H9 (cell line): ENCODE measurements around the gene CADPS2. TPM values are rescaled to one million over a fixed set of nuclear protein-coding genes. Genes with fewer than 3 reads are reported as not detected.

ENCODE experiments used
- DNase-seq: peaks from one replicate; pipeline ENCODE4 v3.0.0-alpha.2; 2017
- H2AFZ ChIP-seq: one replicate; pipeline ENCODE4 v1.6.1; 2013; ENCODE audit warnings: mild to moderate bottlenecking, low read length, control low read depth, moderate library complexity
- H2AK5ac ChIP-seq: 2 replicates; pipeline ENCODE4 v1.6.1; 2013; ENCODE audit warnings: low read length, control low read depth, mixed read lengths; ENCODE audit not compliant: insufficient read length
- H2BK120ac ChIP-seq: one replicate; pipeline ENCODE4 v1.6.1; 2013; ENCODE audit warnings: low read depth, mild to moderate bottlenecking, low read length, control low read depth, inconsistent platforms; ENCODE audit not compliant: poor library complexity, severe bottlenecking
- H2BK12ac ChIP-seq: 2 replicates; pipeline ENCODE4 v1.6.1; 2013; ENCODE audit warnings: low read length, control low read depth, mixed read lengths, low read depth; ENCODE audit not compliant: insufficient read length
- H2BK15ac ChIP-seq: 2 replicates; pipeline ENCODE4 v1.6.1; 2013; ENCODE audit warnings: low read depth, low read length, control low read depth
- H2BK20ac ChIP-seq: one replicate; pipeline ENCODE4 v1.6.1; 2013; ENCODE audit warnings: low read depth, mild to moderate bottlenecking, low read length, control low read depth, inconsistent platforms; ENCODE audit not compliant: poor library complexity, severe bottlenecking
- H2BK5ac ChIP-seq: 2 replicates; pipeline ENCODE4 v1.6.1; 2013; ENCODE audit warnings: low read length, control low read depth, mixed read lengths; ENCODE audit not compliant: insufficient read length
- H3K14ac ChIP-seq: 2 replicates; pipeline ENCODE4 v1.6.1; 2013; ENCODE audit warnings: low read length, control low read depth; ENCODE audit not compliant: insufficient read depth
- H3K18ac ChIP-seq: 2 replicates; pipeline ENCODE4 v1.6.1; 2013; ENCODE audit warnings: low read depth, mild to moderate bottlenecking, mixed read lengths, low read length, control low read depth; ENCODE audit not compliant: insufficient read length
- H3K23ac ChIP-seq: 2 replicates; pipeline ENCODE4 v1.6.1; 2013; ENCODE audit warnings: low read length, control low read depth, mixed read lengths, low read depth; ENCODE audit not compliant: insufficient read length
- H3K23me2 ChIP-seq: 2 replicates; pipeline ENCODE4 v1.6.1; 2013; ENCODE audit warnings: low read depth, mild to moderate bottlenecking, mixed read lengths, low read length, control low read depth; ENCODE audit not compliant: insufficient read length, poor library complexity, severe bottlenecking
- H3K27ac ChIP-seq: 2 replicates; pipeline ENCODE4 v1.5.1; 2013; ENCODE audit warnings: low read length, control low read depth, mixed read lengths, low read depth; ENCODE audit not compliant: insufficient read length
- H3K27me3 ChIP-seq: 2 replicates; pipeline ENCODE4 v1.6.1; 2013; ENCODE audit warnings: low read length, control low read depth, inconsistent platforms; ENCODE audit not compliant: insufficient read depth
- H3K4ac ChIP-seq: 2 replicates; pipeline ENCODE4 v1.6.1; 2013; ENCODE audit warnings: low read depth, mild to moderate bottlenecking, control low read depth, inconsistent platforms, low read length, moderate library complexity
- H3K4me1 ChIP-seq: 2 replicates; pipeline ENCODE4 v1.6.1; 2013; ENCODE audit warnings: low read length, control low read depth, inconsistent platforms; ENCODE audit not compliant: insufficient read depth
- H3K4me2 ChIP-seq: 2 replicates; pipeline ENCODE4 v1.6.1; 2013; ENCODE audit warnings: low read length, control low read depth, mixed read lengths; ENCODE audit not compliant: insufficient read length, insufficient read depth
- H3K56ac ChIP-seq: 2 replicates; pipeline ENCODE4 v1.6.1; 2013; ENCODE audit warnings: low read depth, mild to moderate bottlenecking, mixed read lengths, low read length, control low read depth; ENCODE audit not compliant: insufficient read length
- H3K79me1 ChIP-seq: 2 replicates; pipeline ENCODE4 v1.6.1; 2013; ENCODE audit warnings: low read depth, mild to moderate bottlenecking, moderate library complexity, low read length, control low read depth, inconsistent platforms; ENCODE audit not compliant: insufficient read depth, poor library complexity, severe bottlenecking
- H3K79me2 ChIP-seq: 2 replicates; pipeline ENCODE4 v1.6.1; 2013; ENCODE audit warnings: low read length, control low read depth, inconsistent platforms; ENCODE audit not compliant: insufficient read depth
- H3K9ac ChIP-seq: 2 replicates; pipeline ENCODE4 v1.6.1; 2013; ENCODE audit warnings: low read length, control low read depth, mixed read lengths; ENCODE audit not compliant: insufficient read length; ENCODE audit errors: extremely low read depth
- H3K9me3 ChIP-seq: one replicate; pipeline ENCODE4 v1.6.1; 2013; ENCODE audit warnings: low read depth, low read length, inconsistent platforms; ENCODE audit not compliant: control insufficient read depth
- H3T11ph ChIP-seq: one replicate; pipeline ENCODE4 v1.6.1; 2013; ENCODE audit warnings: mild to moderate bottlenecking, low read length, control low read depth, inconsistent platforms
- H4K20me1 ChIP-seq: one replicate; pipeline ENCODE4 v1.6.1; 2013; ENCODE audit not compliant: control insufficient read depth, insufficient read length, insufficient read depth
- H4K5ac ChIP-seq: 2 replicates; pipeline ENCODE4 v1.6.1; 2013; ENCODE audit warnings: low read depth, mild to moderate bottlenecking, mixed read lengths, low read length, control low read depth; ENCODE audit not compliant: insufficient read length
- H4K8ac ChIP-seq: replicated peaks from 2 replicates; pipeline ENCODE4 v1.6.1; 2013; ENCODE audit warnings: low read length, control low read depth, mixed read lengths, low read depth; ENCODE audit not compliant: insufficient read length
- H4K91ac ChIP-seq: 2 replicates; pipeline ENCODE4 v1.6.1; 2013; ENCODE audit warnings: low read depth, mild to moderate bottlenecking, moderate library complexity, mixed read lengths, low read length, control low read depth; ENCODE audit not compliant: insufficient read length
- H3K27ac Mint-ChIP-seq, 3 experiments: 2 replicates in 2 of 3; 3 replicates in 1 of 3; pipeline ENCODE4 v1.8.0; 2020 to 2021; ENCODE audit warnings: mixed read lengths in 3 of 3, mild to moderate bottlenecking in 1 of 3, moderate library complexity in 1 of 3
- H3K27me3 Mint-ChIP-seq: 2 replicates; pipeline ENCODE4 v1.8.0; 2021; ENCODE audit warnings: low read depth, mild to moderate bottlenecking, moderate library complexity, mixed read lengths
- H3K36me3 Mint-ChIP-seq, 3 experiments: 2 replicates in 2 of 3; 3 replicates in 1 of 3; pipeline ENCODE4 v1.8.0; 2020 to 2021; ENCODE audit warnings: low read depth in 3 of 3, mixed read lengths in 3 of 3; ENCODE audit not compliant: insufficient read depth in 1 of 3
- H3K4me1 Mint-ChIP-seq, 2 experiments: 2 replicates each; pipeline ENCODE4 v1.8.0; 2020; ENCODE audit warnings: mixed read lengths in 2 of 2
- H3K4me3 Mint-ChIP-seq, 2 experiments: 2 replicates in 1 of 2; 3 replicates in 1 of 2; pipeline ENCODE4 v1.8.0; 2020 to 2021; ENCODE audit warnings: mild to moderate bottlenecking in 2 of 2, mixed read lengths in 2 of 2, moderate library complexity in 1 of 2
- H3K9me3 Mint-ChIP-seq, 2 experiments: 2 replicates in 1 of 2; 3 replicates in 1 of 2; pipeline ENCODE4 v1.8.0; 2020; ENCODE audit warnings: mild to moderate bottlenecking in 2 of 2, mixed read lengths in 2 of 2, moderate library complexity in 1 of 2
- CTCF ChIP-seq: fragments of 200-600 bp; sonication (generic); conservative IDR thresholded peaks from 3 replicates; pipeline ENCODE4 v1.8.0; 2021; ENCODE audit warnings: antibody characterized with exemption, mild to moderate bottlenecking
- WGBS: extraction: QIAGEN DNeasy Blood & Tissue Kit; methylation state at CpG from one replicate; pipeline ENCODE4 v1.1.7; 2013; ENCODE audit warnings: missing lambda C conversion rate, low lambda C conversion rate, mixed read lengths; ENCODE audit not compliant: insufficient read length; ENCODE audit errors: extremely low coverage; 5-methylcytosine and 5-hydroxymethylcytosine counted together
- total RNA-seq: library from RNA; stranded (reverse); gene quantifications from 2 replicates; pipeline ENCODE4 v1.2.1, GENCODE V29; 2021

CADPS2 gene
- total RNA-seq, 1 experiment from 2014 or later: 7.1 TPM

GRCh38 chr7:122300211-122300932 is 585.9 kb downstream of the CADPS2 start:
- no peak overlapping the region for H3K14ac ChIP-seq
- H3K4me1 Mint-ChIP-seq: peaks cover 38 to 61% of the 10 kb centered on the region in 2 experiments
- H4K5ac ChIP-seq: no peak overlapping the region
- H4K91ac ChIP-seq: no peak overlapping the region
- peak overlapping the region; percentile 72 for H3K4me2 ChIP-seq
- TF ChIP-seq CTCF: no peak
- H3K9ac ChIP-seq: peak overlapping the region; percentile 32
- 0 out of 7 replicates have a peak overlapping the region, but pooled peaks of 1 of the 3 experiments have one; percentile 17 for H3K27ac Mint-ChIP-seq
- no peak overlapping the region for H4K8ac ChIP-seq
- no peak overlapping the region for H3T11ph ChIP-seq
- no peak overlapping the region for H3K56ac ChIP-seq
- no peak overlapping the region for H2BK12ac ChIP-seq
- WGBS: no CpG with 5 or more reads among the region's 43 CpGs
- no peak overlapping the region for H2BK15ac ChIP-seq
- H3K79me1 ChIP-seq: no peaks in the 10 kb centered on the region
- H4K20me1 ChIP-seq: no peaks in the 10 kb centered on the region
- H3K23ac ChIP-seq: no peak overlapping the region
- H3K9me3 ChIP-seq: no peaks in the 10 kb centered on the region
- H2BK5ac ChIP-seq: no peak overlapping the region
- H3K18ac ChIP-seq: no peak overlapping the region
- H3K79me2 ChIP-seq: no peaks in the 10 kb centered on the region
- no peak overlapping the region for H2BK20ac ChIP-seq
- H2AFZ ChIP-seq: no peak overlapping the region
- H3K27ac ChIP-seq: no peak overlapping the region
- H3K23me2 ChIP-seq: peaks cover 34% of the 10 kb centered on the region
- peaks cover 16 to 41% (median 29%) of the 10 kb centered on the region in 3 experiments; a peak in 6 of 7 replicates for H3K36me3 Mint-ChIP-seq
- no peaks in the 10 kb centered on the region for H3K9me3 Mint-ChIP-seq
- H3K27me3 Mint-ChIP-seq: peaks cover 95% of the 10 kb centered on the region
- no peak overlapping the region for H2AK5ac ChIP-seq
- H2BK120ac ChIP-seq: no peak overlapping the region
- H3K4me3 Mint-ChIP-seq: peak overlapping the region; percentile 83 to 87
- H3K4ac ChIP-seq: no peak overlapping the region
- peaks cover 2% of the 10 kb centered on the region; the same call in 1 of the 2 replicates for H3K4me1 ChIP-seq
- H3K27me3 ChIP-seq: peaks cover 38% of the 10 kb centered on the region; the same call in 1 of the 2 replicates
- DNase-seq: peak; percentile 60
